ENCODE data around the gene PIERCE2.
"Not testable (repeated sequence)": the region's sequence is repeated elsewhere in the genome, so short reads cannot be mapped to it uniquely, and the experiment has no call there.

The PIERCE2 gene

GRCh38 chr15:55408012-55408928, at the start of gene PIERCE2, which contains the start of gene CCPG1:
Gene PIERCE2 (plus strand): TSS chr15:55408495. CDS start chr15:55408769, 274 bp downstream.
Gene CCPG1 (minus strand): TSS chr15:55408359. CDS start chr15:55389424, 18,935 bp downstream.
- peak; percentile 90 for DNase-seq (ENCODE audit: low read depth)

GRCh38 chr15:55360256-55360655, 48.0 kb upstream of the PIERCE2 start:
- no peak for DNase-seq (ENCODE audit: low read depth)

GRCh38 chr15:55361048-55361447, 47.2 kb upstream of the PIERCE2 start:
- DNase-seq (ENCODE audit: low read depth) = no peak

- no peak for DNase-seq (ENCODE audit: low read depth)
Observed at GRCh38 chr15:55362641-55363040, 45.7 kb upstream of the PIERCE2 start.

- DNase-seq (ENCODE audit: low read depth) = no peak
Observed at GRCh38 chr15:55366981-55367380, 41.3 kb upstream of the PIERCE2 start.

- DNase-seq (ENCODE audit: low read depth) = no peak
Observed at GRCh38 chr15:55372701-55373440, 35.4 kb upstream of the PIERCE2 start.

DNA sequence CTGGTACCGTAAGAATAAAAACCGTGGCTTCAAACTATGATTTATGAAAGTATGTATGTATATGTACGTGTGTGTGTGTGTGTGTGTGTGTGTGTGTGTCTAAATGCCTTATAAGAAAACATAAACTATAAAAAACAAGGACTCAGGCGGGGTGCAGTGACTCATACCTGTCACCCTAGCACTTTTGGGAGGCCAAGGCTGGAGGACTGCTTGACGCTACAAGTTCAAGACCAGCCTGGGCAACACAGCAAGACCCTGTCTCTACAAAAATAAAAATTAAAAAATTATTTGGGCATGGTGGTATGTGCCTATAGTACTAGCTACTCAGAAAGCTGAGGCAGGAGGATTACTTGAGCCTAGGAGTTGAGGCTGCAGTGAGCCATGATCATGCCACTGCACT, 29.2 kb upstream of the PIERCE2 start:
- no peak for DNase-seq (ENCODE audit: low read depth)

- DNase-seq (ENCODE audit: low read depth) = no peak
Observed at GRCh38 chr15:55381595-55381994, 26.7 kb upstream of the PIERCE2 start.

GRCh38 chr15:55383687-55384086, 24.6 kb upstream of the PIERCE2 start:
- no peak for DNase-seq (ENCODE audit: low read depth)

DNA sequence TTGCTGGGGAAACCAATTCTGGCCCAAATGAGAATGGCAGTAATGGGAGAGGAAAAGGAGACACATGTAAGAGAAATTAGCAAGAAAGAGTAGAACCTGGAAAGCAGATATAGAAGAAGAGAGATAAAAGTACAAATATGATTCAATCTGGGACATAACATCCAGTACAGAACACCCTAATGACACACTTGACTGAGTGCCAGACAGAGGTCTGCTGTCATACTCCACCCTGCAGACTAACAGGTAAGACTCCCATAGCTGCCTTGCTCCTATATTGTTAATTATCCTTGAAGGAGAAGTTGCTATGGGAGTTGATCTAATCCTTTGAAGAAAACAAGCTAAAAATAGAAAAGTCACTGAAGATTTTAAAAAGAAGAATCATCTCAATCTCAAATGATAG, 21.3 kb upstream of the PIERCE2 start:
- no peak for DNase-seq (ENCODE audit: low read depth)

GRCh38 chr15:55389264-55389607, 19.1 kb upstream of the PIERCE2 start:
- DNase-seq (ENCODE audit: low read depth) = no peak

DNA sequence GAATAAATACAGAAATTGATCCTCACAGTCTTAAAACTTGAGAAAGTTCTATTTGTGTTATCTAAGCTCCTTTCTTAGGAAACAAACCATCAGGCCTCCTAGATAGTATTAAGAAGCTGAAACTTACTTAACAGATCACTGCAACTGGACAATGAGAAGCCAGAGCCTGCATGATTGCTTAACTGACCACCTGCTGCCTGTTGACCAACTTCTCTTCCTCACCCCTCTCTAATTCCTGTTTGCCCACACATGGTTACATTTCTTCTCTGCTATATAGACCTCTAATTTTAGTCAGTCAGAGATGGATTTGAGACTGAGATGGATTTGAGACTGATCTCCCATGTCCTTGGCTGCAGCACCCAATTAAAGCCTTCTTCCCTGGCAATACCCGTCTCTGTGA, 13.6 kb upstream of the PIERCE2 start:
- no peak for DNase-seq (ENCODE audit: low read depth)

- DNase-seq (ENCODE audit: low read depth) = no peak
Observed at GRCh38 chr15:55398243-55398642, 10.1 kb upstream of the PIERCE2 start.

- not testable (repeated sequence) for DNase-seq (ENCODE audit: low read depth)
Observed at GRCh38 chr15:55400050-55400449, 8.2 kb upstream of the PIERCE2 start.

DNA sequence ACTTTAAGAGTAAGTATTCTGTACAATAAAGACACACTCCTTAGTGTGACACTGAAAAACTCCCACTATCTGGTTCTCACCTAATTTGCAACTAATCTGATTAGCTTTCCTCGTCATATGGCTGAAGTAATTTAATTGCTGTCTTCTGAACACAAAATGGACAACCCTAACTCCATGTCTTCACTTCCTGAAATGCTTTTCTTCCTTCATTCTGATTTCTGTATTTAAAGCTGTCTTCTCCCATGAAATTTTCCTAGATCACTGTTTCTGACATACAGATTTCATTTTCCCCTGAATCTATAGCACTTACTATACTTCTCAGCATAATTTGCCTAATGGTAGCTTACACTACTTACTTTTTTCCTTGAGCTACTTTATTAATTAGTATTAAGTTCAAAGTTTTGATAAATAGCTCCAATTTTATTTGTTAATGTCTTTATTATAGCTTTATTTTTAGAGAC, 6.5 kb upstream of the PIERCE2 start:
- DNase-seq (ENCODE audit: low read depth) = no peak

DNA sequence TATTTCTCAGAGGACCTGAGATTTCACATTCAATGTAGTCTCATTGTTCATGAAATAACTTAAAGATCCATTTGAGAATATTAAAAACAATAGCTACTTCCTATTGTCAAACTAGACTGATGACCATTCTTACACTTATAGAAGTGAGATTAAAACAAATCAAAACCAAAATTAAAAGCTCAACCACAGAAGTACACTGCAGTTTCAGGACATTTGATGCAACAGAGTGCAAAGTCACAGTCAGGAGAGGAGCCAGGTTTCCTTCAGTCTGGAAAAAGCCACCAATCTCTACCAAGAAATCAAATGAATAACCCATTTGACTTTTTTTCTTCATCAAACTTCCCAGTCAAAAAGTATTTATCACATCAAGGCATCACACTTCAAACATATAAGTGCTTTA, 5.6 kb upstream of the PIERCE2 start:
- no peak for DNase-seq (ENCODE audit: low read depth)

- DNase-seq (ENCODE audit: low read depth) = no peak
Observed at GRCh38 chr15:55403531-55403930, 4.8 kb upstream of the PIERCE2 start.

DNA sequence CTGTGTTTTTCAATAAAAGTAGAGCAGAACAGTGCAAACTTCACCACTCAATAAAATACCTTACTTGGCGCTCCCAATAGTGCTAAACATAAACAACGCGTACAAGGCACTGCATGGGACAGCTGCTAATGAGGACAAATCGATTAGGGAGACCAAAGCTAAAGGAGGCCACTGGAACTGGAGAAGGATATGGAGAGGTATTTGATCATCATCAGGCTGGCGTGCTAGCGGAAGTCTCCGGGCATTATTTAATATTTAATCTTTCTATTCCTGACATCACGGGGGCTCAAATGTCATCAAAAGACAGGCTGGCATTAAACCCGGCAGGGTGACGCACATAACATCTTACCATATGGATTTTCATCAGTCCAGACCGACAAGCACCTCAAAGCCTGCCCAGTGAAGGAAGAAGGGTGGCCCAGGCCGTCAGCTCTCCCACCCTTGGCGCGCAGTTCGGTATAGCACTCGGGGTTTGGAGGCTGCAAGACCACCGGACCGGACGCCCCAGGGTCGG, 740 bp upstream of the PIERCE2 start:
- DNase-seq (ENCODE audit: low read depth) = no peak

DNA sequence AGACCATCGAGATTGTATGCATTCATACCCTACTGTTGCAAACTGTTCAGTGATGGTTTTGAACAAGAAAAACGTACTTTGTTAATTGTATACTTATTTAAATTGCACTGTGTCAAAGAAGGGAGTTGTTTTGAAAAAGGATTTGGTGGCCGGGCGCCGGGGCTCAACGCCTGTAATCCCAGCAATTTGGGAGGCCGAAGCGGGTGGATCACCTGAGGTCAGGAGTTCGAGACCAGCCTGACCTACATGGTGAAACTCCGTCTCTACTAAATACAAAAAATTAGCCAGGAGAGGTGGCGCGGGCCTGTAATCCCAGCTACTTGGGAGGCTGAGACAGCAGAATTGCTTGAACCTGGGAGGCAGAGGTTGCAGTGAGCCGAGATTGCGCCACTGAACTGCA, 681 bp downstream of the PIERCE2 start:
- DNase-seq (ENCODE audit: low read depth) = not testable (repeated sequence)

DNA sequence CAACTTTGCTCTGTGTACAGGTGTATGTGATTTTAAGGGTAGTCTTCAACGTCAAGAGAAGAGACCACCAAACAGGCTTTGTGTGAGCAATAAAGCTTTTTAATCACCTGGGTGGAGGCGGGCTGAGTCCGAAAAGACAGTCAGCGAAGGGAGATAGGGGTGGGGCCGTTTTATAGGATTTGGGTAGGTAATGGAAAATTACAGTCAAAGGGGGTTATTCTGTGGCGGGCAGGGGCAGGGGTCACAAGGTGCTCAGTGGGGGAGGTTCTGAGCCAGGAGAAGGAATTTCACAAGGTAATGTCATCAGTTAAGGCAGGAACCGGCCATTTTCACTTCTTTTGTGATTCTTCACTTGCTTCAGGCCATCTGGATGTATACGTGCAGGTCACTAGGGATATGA, 9.4 kb downstream of the PIERCE2 start:
- DNase-seq (ENCODE audit: low read depth) = not testable (repeated sequence)

DNA sequence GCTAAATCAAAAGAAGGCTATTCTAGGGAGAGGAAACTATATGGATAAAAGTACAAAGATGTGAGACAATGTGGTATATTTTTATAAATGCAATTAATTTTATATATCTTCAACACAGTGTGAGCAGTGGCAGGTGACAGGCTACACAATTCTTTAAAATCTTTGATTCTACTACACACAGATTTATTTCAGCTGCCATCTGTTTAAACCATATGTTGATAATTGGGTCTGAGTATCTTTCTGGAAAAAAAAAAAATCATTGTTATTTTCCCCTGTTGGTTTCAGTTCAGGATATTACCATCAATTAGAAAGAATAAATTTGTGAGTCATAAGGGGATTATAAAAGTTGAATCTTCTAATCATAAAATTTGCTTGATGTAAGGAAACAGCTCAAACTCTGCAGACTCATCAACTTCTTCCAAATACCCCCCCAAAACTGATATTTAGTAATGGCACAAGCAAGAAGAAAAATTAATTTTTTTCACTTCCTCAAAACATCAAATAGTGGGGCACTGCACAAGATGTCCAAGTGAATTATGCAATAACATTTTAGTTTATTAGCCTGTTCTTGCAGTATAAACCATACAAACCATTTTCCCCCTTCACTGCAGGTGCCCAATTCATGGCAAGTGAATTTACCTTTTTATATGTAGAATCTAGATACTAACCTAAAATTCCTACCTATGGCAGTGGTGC, 12.0 kb downstream of the PIERCE2 start:
- DNase-seq (ENCODE audit: low read depth) = no peak

DNA sequence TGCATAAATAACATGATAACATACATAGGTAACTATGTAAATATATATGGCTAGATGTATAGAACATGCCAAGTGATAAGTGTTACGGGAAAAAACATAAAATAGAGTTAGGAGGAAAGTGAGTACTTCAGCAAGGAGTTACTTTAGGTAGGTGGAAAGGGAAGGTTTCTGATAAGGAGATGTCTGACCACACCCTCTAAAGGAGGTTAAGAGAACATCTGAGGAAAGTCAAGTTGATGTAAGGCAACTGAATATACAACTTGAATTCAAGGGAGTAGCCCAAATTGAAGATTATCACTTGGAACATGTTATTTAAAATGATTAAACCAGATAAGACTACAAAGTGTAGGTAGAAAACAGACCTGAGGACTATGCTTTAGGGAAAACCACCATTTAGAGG, 13.8 kb downstream of the PIERCE2 start:
- DNase-seq (ENCODE audit: low read depth) = no peak

Measured in GM04504 (cell line).